NCI-H1694 (cell line): Measurements from ENCODE around the gene PCOLCE2.
A peak's percentile ranks its signal among the peaks of the same experiment; 100 is the strongest.

ENCODE experiments used
- DNase-seq: peaks from one replicate; lab custom pipeline; 2025; lab: John Stamatoyannopoulos, UW

The PCOLCE2 gene

GRCh38 chr3:142863930-142864920 lies 24.7 kb downstream of the PCOLCE2 start:
- DNase-seq = peak; percentile 38

GRCh38 chr3:142863010-142863817 lies 25.7 kb downstream of the PCOLCE2 start:
- DNase-seq = peak; percentile 52

DNA sequence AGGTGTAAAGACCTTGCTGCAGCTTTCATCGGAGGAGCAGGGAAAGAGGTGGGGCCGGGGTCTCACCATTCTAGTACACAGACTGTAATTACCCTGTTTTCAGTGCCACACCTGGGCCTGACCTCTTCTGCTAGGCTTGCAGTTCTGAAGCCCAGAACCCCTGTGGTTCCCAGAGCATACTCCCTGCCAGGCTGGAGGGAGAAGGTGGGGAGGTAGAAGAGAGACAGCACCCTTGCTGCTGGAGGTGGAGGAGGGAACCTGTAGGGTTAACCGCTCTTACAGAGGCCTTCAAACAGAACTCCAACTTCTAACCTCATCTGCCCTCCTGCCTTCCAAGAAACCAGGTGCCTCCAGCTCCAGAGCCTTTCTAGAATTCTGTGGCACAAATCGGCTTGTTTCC lies 27.0 kb downstream of the PCOLCE2 start:
- DNase-seq = no peak

DNA sequence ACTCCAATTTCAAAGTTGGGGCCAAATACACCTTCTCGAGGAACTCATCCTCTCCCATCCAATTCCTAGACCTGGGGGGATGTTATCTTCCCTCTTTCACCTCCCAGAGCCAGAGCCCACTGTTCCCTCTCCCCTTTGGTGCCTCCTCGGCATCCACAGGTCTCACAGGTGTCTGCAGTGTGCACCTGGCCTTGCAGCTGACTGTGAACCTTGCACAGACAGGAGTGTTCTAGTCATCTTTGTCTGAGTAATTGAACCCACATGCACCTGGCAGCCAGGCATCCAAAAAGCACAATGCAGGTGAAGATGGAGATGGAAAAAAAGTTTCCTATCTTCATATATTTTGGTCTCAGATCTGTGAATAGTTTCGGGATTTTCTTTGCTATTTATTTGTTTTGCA lies 30.8 kb downstream of the PCOLCE2 start:
- no peak for DNase-seq

- peak; percentile 94 for DNase-seq
Observed at GRCh38 chr3:142857056-142857455, 31.8 kb downstream of the PCOLCE2 start.

DNA sequence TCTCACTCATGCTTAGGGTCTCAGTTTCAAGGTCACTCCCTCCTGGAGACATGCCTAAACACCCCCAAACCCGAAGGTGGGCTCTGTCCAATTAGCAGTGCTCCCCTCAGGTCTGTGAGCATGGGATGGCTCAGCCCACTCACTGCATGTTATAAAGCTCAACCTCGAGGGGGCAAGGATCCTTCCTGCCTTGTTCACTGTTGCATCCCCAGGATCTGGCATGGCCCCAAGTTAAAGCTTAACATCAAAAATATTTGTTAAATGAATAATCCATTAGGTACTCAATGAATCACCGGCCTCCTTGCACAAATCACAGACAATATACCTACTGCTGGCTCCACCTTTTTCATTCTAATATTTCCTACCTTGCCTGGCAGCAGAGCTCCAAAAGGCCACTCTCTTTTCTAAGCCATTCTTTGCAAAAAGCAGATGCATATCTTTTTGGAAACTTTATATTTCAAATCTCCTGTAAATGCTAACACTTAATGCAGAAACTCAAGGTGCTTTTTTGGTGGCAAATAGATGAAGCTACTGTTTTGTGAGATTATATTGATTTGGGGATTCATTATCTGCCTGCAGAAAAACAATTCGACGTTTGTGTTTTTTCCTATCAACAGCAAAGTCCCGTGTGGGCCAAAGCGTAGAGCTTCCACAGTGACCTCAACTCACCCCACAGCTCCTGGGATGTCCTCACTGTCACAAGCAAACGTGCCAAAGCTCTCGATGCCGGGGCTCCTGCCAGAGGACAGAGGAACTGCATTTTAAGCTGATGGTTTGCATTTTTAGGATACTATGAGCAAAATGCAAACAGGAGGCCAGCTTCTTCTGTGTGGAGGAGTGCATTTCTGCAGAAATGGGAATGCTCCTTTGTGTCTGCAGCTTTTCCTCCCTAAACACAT lies 35.4 kb downstream of the PCOLCE2 start:
- peak; percentile 57 for DNase-seq

- DNase-seq = no peak
Observed at GRCh38 chr3:142852009-142852408, 36.9 kb downstream of the PCOLCE2 start.

- DNase-seq = peak; percentile 94
Observed at GRCh38 chr3:142850395-142851023, 38.4 kb downstream of the PCOLCE2 start.

GRCh38 chr3:142849148-142849547 lies 39.7 kb downstream of the PCOLCE2 start:
- no peak for DNase-seq

GRCh38 chr3:142846779-142847577 lies 41.9 kb downstream of the PCOLCE2 start:
- no peak for DNase-seq

DNA sequence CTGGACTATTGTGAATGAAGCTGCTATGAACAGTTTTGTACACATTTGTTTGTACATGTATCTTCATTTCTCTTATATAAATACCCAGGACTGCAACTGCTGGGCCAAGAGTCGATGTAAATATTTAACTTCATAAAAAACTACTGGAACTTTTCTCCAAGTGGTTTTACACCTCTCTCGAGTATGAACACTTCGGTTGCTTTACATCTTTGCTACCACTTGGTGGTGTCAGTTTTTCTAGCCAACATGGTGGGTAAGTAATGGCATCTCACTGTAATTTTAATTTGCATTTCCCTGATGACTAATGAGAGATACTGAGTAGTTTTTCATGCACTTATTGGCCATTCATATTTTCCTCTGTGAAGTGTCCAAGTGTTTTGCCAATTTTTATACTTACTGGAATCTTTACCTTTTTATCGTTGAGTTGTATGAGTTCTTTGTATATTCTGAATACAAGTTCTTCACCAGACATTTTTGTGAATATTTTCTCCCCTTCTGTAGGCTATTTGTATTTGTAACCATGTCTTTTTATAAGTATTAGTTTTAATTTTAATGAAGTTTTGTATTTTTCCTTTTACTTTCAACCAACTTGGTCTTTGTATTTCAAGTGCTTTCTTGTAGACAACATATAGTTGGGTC lies 44.4 kb downstream of the PCOLCE2 start:
- DNase-seq = no peak

DNA sequence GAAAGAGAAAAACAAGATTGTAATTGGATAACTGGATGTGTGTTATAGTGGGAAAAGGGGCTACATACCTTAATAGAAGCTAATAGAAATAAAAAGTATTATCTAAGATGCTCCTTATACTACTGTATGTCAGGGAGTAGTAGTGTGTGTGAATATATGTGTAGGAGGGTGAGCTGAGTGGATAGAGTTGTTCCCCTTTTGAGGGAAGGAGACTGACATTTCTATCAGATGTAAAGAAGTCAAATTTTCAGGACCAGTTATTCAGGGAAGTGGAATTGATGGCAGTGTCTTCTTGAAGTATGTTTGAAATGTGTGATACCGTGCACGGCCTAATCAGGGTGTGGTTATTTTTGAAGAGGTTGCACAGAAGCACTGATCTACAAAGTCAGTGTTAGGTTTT lies 49.1 kb downstream of the PCOLCE2 start:
- no peak for DNase-seq

- no peak for DNase-seq
Observed at GRCh38 chr3:142837526-142837925, 51.4 kb downstream of the PCOLCE2 start.

DNA sequence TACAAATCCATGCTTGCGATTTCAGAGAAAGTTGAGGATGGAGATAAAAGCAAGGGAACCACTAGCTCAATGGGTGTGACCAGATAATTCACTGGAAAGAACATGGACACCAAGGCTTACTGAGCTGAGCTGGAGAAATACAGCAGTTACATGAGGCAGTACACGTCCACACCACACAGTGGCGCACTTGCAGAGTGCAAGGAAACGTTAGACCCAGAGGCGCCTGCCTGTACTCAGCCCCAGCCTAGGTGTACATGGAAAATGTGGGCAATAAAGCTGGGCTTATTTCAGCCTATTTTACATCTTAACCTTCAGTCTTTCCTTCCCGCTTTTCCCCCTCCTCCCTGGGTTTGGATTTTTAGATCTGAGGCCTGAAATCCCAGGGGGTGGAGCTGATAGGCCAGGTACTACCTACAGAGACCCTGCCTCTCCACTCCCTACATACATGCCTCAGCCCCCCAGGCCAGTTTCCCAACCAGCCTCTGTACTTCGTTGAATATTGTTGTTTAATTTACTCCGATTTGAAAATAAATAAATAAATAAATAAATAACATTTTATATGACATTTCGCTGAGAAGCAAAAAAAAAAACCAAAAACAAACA lies 60.1 kb downstream of the PCOLCE2 start:
- peak; percentile 95 for DNase-seq

GRCh38 chr3:142819179-142819578 lies 69.7 kb downstream of the PCOLCE2 start:
- no peak for DNase-seq

- no peak for DNase-seq
Observed at GRCh38 chr3:142818651-142819050, 70.2 kb downstream of the PCOLCE2 start.

- DNase-seq = no peak
Observed at GRCh38 chr3:142817897-142818296, 71.0 kb downstream of the PCOLCE2 start.

DNA sequence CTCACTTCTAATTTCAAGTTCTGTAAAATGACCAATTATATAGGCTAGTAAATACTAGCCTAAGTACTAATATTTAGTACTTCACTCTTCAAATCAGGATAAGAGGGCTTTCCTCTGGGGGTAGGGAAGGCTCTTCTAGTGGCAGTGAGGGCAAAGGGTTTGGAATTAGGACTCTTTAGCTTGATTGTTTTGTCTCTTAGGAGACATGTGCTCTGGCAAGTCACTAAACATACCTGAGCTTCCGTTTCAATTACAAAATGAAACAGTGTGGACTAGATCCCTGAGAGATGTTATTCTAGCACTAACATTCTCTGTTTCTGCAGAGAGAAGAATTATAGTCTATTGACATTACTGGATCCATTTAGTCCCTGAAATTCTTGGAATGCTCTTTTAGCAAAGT lies 71.5 kb downstream of the PCOLCE2 start:
- DNase-seq = no peak

DNA sequence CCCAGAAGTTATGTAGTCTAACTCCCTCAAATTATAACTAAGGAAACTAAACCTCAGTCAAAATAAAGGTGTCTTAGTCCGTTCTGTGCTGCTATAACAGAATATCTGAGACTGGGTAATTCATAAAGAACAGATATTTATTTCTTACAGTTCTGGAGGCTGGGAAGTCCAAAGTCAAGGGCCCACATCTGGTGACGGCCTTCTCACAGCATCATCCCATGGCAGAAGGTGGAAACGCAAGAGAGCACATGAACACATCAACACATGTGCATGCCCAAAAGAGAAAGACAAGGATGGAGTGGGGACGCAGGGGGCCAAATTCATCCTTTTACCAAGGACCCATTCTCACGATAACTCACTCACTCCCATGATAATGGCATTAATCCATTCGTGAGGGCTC lies 73.1 kb downstream of the PCOLCE2 start:
- no peak for DNase-seq

GRCh38 chr3:142809259-142809658 lies 79.6 kb downstream of the PCOLCE2 start:
- DNase-seq = no peak
